K562 (cell line): Measurements from ENCODE around the gene OR10A2. TPM values are rescaled to one million over a fixed set of nuclear protein-coding genes. Genes with fewer than 3 reads are reported as not detected.

Experiments used
- ATF1 ChIP-seq, 2 experiments: fragments of 450-650 bp in 1 of 2; IDR thresholded peaks; 2 replicates each; pipeline ENCODE4 v1.6.1; 2016; ENCODE audit warnings: missing compliant biosample characterization in 1 of 2, missing genetic modification characterization in 1 of 2
- C11orf30 ChIP-seq: fragments of 450-650 bp; IDR thresholded peaks from 2 replicates; pipeline ENCODE4 v1.6.1; 2016; ENCODE audit warnings: low read depth, mild to moderate bottlenecking
- GABPA ChIP-seq: fragments of 200-800 bp; sonication (Bioruptor generic); conservative IDR thresholded peaks from 2 replicates; pipeline ENCODE4 v1.6.1; 2016; ENCODE audit warnings: low read depth, missing genetic modification characterization, missing compliant biosample characterization
- JUN ChIP-seq, 2 experiments: sonication (generic) in 1 of 2; formaldehyde crosslinking in 1 of 2; IDR thresholded peaks; 2 replicates each; pipeline versions ENCODE4 v1.6.1 to v1.8.0; 2012 to 2022; ENCODE audit warnings: borderline replicate concordance in 2 of 2, mild to moderate bottlenecking in 2 of 2, improper control_type of control experiment in 1 of 2, low read depth in 1 of 2, low read length in 1 of 2, missing genetic modification reagents in 1 of 2
- NRF1 ChIP-seq, 2 experiments: fragments of 450-650 bp; IDR thresholded peaks in 1 of 2; conservative IDR thresholded peaks in 1 of 2; 2 replicates each; pipeline ENCODE4 v1.6.1; 2014; ENCODE audit warnings: mild to moderate bottlenecking in 2 of 2
- RFX1 ChIP-seq: fragments of 450-650 bp; IDR thresholded peaks from 2 replicates; pipeline ENCODE4 v1.6.1; 2016; ENCODE audit warnings: mild to moderate bottlenecking, moderate library complexity
- STAG1 ChIP-seq: sonication (generic); formaldehyde crosslinking; IDR thresholded peaks from 2 replicates; pipeline ENCODE4 v1.5.0; 2020; ENCODE audit warnings: missing genetic modification reagents, borderline replicate concordance
- polyA plus RNA-seq, 8 experiments: library from polyadenylated mRNA; depleted of rRNA in 4 of 8; stranded (reverse) in 5 of 8; unstranded in 3 of 8; fragments of >200 nt; fragmentation: Nextera tagmentation in 2 of 8; fragmentation: Illumina TruSeq in 1 of 8; extraction: Ambion mirVana in 2 of 8; extraction: Trizol in 1 of 8; gene quantifications; 2 replicates each; pipeline versions ENCODE4 v1.2.1 to v1.2.3, GENCODE V29; 2011 to 2014; ENCODE audit warnings: inconsistent platforms in 1 of 8, missing spikeins in 1 of 8
- total RNA-seq, 7 experiments: library from RNA; depleted of rRNA in 6 of 7; stranded (reverse); fragments of >200 nt in 6 of 7; fragmentation: Illumina TruSeq in 2 of 7; extraction: Trizol in 2 of 7; gene quantifications; 2 replicates each; pipeline versions ENCODE4 v1.2.1 to v1.2.3, GENCODE V29; 2011 to 2021; ENCODE audit warnings: low replicate concordance in 1 of 7
- TF ChIP-seq, protein P1 (sequence below), 2 experiments: fragments of 450-650 bp; IDR thresholded peaks; 2 replicates each; pipeline ENCODE4 v1.6.1; 2016; ENCODE audit warnings: mild to moderate bottlenecking in 2 of 2, borderline replicate concordance in 1 of 2, low read depth in 1 of 2, moderate library complexity in 1 of 2
- TF ChIP-seq, protein P2 (sequence below), 3 experiments: fragments of 200-800 bp in 1 of 3; fragments of 250-450 bp in 1 of 3; fragments of 450-650 bp in 1 of 3; sonication (Bioruptor Pico) in 1 of 3; sonication (Bioruptor generic) in 1 of 3; formaldehyde crosslinking in 1 of 3; IDR thresholded peaks; 2 replicates each; pipeline versions ENCODE4 v1.6.1 to v1.8.0; 2016 to 2022; ENCODE audit warnings: mild to moderate bottlenecking in 2 of 3, missing genetic modification characterization in 2 of 3, missing compliant biosample characterization in 1 of 3, moderate library complexity in 1 of 3

Gene OR10A2
- total and polyA plus RNA-seq, 9 of the 15 experiments (the other 6 are each of a cell fraction or from before 2014, with no cell fraction given): 0.10 TPM; not detected in 8

- TF ChIP-seq ATF1 (CRISPR knock-in tag; IDR thresholded peaks at IDR 0.05): no peak
- TF ChIP-seq ATF1 (tag; IDR thresholded peaks at IDR 0.05): peak; percentile 72
- TF ChIP-seq RFX1: peak; percentile 40
- TF ChIP-seq JUN (IDR thresholded peaks at IDR 0.05; ENCODE audit: borderline replicate concordance, low read depth, low read length): no peak
- TF ChIP-seq JUN (CRISPR knock-in tag; IDR thresholded peaks at IDR 0.05; ENCODE audit: borderline replicate concordance): no peak
- no peak for TF ChIP-seq STAG1 (CRISPR knock-in tag)
- TF ChIP-seq, protein P1, sequence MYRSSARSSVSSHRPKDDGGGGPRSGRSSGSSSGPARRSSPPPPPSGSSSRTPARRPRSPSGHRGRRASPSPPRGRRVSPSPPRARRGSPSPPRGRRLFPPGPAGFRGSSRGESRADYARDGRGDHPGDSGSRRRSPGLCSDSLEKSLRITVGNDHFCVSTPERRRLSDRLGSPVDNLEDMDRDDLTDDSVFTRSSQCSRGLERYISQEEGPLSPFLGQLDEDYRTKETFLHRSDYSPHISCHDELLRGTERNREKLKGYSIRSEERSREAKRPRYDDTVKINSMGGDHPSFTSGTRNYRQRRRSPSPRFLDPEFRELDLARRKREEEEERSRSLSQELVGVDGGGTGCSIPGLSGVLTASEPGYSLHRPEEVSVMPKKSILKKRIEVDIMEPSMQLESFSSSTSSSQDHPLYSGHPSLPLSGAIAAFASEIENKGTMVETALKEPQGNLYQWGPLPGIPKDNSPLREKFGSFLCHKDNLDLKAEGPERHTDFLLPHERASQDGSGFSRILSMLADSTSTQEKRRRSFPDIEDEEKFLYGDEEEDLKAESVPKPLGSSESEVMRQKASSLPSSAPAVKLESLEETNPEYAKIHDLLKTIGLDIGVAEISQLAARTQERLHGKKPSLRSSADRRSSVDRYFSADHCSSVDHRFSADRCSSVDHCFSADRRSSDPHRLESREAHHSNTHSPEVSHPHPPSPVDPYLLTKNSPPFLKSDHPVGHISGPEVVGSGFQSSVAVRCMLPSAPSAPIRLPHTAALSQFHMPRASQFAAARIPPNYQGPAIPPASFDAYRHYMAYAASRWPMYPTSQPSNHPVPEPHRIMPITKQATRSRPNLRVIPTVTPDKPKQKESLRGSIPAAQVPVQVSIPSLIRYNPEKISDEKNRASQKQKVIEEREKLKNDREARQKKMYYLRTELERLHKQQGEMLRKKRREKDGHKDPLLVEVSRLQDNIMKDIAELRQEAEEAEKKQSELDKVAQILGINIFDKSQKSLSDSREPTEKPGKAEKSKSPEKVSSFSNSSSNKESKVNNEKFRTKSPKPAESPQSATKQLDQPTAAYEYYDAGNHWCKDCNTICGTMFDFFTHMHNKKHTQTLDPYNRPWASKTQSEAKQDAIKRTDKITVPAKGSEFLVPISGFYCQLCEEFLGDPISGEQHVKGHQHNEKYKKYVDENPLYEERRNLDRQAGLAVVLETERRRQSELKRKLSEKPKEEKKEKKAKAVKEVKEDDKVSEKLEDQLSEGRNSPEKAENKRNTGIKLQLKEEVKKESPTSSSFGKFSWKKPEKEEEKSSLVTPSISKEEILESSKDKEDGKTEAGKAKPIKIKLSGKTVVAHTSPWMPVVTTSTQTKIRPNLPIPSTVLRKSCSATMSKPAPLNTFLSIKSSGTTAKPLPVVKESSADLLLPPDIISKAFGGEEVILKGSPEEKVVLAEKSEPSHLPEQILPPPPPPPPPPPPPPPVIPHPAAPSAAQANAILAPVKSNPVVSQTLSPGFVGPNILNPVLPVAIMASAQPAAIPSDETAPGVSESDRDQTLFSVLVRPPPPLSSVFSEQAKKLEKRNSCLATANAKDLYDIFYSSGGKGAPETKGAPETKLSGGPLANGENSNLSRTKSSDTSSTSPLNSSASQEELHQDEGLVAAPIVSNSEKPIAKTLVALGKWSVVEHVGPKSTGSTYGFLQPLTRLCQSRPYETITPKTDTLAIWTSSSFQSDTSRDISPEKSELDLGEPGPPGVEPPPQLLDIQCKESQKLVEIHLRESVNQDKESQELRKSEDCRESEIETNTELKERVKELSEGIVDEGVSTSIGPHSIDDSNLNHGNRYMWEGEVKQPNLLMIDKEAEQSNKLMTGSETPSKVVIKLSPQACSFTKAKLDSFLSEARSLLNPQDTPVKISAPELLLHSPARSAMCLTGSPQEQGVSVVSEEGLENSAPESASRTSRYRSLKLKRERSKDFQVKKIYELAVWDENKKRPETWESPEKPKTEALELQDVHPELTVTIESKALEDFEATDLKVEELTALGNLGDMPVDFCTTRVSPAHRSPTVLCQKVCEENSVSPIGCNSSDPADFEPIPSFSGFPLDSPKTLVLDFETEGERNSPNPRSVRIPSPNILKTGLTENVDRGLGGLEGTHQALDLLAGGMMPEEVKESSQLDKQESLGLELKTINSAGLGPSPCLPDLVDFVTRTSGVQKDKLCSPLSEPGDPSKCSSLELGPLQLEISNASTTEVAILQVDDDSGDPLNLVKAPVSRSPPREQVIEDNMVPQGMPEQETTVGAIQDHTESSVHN (IDR thresholded peaks at IDR 0.05; ENCODE audit: borderline replicate concordance in 1 of 2, low read depth in 1 of 2): peak in 1 of 2 experiments; percentile 62; a peak in 1 of 4 replicates
- TF ChIP-seq, protein P2, sequence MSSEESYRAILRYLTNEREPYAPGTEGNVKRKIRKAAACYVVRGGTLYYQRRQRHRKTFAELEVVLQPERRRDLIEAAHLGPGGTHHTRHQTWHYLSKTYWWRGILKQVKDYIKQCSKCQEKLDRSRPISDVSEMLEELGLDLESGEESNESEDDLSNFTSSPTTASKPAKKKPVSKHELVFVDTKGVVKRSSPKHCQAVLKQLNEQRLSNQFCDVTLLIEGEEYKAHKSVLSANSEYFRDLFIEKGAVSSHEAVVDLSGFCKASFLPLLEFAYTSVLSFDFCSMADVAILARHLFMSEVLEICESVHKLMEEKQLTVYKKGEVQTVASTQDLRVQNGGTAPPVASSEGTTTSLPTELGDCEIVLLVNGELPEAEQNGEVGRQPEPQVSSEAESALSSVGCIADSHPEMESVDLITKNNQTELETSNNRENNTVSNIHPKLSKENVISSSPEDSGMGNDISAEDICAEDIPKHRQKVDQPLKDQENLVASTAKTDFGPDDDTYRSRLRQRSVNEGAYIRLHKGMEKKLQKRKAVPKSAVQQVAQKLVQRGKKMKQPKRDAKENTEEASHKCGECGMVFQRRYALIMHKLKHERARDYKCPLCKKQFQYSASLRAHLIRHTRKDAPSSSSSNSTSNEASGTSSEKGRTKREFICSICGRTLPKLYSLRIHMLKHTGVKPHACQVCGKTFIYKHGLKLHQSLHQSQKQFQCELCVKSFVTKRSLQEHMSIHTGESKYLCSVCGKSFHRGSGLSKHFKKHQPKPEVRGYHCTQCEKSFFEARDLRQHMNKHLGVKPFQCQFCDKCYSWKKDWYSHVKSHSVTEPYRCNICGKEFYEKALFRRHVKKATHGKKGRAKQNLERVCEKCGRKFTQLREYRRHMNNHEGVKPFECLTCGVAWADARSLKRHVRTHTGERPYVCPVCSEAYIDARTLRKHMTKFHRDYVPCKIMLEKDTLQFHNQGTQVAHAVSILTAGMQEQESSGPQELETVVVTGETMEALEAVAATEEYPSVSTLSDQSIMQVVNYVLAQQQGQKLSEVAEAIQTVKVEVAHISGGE (CRISPR knock-in tag; IDR thresholded peaks at IDR 0.05): peak in 1 of 3 experiments; percentile 96; a peak in 2 of 6 replicates
- peak; percentile 44 to 55 for TF ChIP-seq NRF1 (conservative IDR thresholded peaks at IDR 0.05 in 1 of 2, IDR thresholded peaks at IDR 0.05 in 1 of 2)
- 0 out of 2 replicates have a peak, but pooled peaks have one; percentile 13 for TF ChIP-seq GABPA (tag)
- peak; percentile 11; the same call in 1 of the 2 replicates for TF ChIP-seq C11orf30
Observed at GRCh38 chr11:6825231-6825744, 37.6 kb upstream of the OR10A2 start (continued).
